DOHH2 (cell line): ENCODE measurements around the gene CCDC9.

ENCODE experiments used
- EZH2phosphoT487 ChIP-seq: fragments of 200-600 bp; sonication (generic); IDR thresholded peaks from 2 replicates; pipeline ENCODE4 v1.6.1; 2017; ENCODE audit warnings: borderline replicate concordance, mild to moderate bottlenecking, antibody characterized with exemption, low read length, moderate library complexity, mixed read lengths
- TF ChIP-seq, protein P1 (sequence below): fragments of 200-600 bp; sonication (generic); IDR thresholded peaks from one replicate; pipeline ENCODE4 v1.5.1; 2014; ENCODE audit warnings: antibody characterized with exemption, mild to moderate bottlenecking, low read depth, low read length; ENCODE audit not compliant: poor library complexity, severe bottlenecking

DNA sequence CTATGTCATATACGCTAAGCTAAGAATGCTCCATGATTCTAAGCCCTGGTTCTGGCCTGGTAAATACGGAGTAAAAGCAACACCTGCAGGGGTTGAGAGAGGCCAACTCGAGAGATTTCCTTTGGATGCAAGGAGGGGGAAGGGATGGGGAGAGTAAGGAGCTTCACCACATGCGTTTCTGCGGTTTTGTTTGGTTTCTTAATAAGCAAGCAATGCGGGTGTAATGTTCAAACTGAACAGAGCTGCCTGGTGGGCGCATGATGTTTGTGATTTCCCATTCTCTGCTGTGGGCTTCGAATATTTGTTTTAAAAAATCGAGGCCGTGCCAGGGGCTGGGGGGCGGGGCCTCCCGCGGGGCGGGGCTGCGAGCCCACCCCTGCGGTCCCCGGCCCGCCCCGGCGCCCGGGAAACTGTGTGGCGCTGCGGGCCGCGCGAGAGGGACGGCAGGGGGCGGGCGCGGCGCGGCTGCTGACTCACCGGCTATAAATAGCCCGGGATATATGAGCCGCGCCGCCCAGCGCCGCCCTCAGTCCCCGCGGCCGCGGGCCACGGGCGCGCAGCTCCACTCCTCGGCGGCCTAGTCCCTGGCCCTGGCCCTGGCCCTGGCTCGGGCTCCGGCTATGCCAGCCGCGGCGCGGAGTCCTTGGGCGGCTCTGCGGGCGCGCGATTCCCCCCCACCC, 30.4 kb upstream of the CCDC9 start:
- TF ChIP-seq, protein P1, sequence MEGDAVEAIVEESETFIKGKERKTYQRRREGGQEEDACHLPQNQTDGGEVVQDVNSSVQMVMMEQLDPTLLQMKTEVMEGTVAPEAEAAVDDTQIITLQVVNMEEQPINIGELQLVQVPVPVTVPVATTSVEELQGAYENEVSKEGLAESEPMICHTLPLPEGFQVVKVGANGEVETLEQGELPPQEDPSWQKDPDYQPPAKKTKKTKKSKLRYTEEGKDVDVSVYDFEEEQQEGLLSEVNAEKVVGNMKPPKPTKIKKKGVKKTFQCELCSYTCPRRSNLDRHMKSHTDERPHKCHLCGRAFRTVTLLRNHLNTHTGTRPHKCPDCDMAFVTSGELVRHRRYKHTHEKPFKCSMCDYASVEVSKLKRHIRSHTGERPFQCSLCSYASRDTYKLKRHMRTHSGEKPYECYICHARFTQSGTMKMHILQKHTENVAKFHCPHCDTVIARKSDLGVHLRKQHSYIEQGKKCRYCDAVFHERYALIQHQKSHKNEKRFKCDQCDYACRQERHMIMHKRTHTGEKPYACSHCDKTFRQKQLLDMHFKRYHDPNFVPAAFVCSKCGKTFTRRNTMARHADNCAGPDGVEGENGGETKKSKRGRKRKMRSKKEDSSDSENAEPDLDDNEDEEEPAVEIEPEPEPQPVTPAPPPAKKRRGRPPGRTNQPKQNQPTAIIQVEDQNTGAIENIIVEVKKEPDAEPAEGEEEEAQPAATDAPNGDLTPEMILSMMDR, result no peak
- no peak for TF ChIP-seq EZH2phosphoT487
